Erythroblast (primary cell): ENCODE results near the gene CD300LD.

ENCODE experiments used
- GATA1 ChIP-seq: IDR thresholded peaks from 2 replicates; pipeline ENCODE4 v1.6.1; 2011; ENCODE audit warnings: low read depth, mild to moderate bottlenecking, control low read depth, low read length, moderate library complexity
- POLR2A ChIP-seq: IDR thresholded peaks from 2 replicates; pipeline ENCODE4 v1.6.1; 2011; ENCODE audit warnings: mild to moderate bottlenecking, low read length

DNA sequence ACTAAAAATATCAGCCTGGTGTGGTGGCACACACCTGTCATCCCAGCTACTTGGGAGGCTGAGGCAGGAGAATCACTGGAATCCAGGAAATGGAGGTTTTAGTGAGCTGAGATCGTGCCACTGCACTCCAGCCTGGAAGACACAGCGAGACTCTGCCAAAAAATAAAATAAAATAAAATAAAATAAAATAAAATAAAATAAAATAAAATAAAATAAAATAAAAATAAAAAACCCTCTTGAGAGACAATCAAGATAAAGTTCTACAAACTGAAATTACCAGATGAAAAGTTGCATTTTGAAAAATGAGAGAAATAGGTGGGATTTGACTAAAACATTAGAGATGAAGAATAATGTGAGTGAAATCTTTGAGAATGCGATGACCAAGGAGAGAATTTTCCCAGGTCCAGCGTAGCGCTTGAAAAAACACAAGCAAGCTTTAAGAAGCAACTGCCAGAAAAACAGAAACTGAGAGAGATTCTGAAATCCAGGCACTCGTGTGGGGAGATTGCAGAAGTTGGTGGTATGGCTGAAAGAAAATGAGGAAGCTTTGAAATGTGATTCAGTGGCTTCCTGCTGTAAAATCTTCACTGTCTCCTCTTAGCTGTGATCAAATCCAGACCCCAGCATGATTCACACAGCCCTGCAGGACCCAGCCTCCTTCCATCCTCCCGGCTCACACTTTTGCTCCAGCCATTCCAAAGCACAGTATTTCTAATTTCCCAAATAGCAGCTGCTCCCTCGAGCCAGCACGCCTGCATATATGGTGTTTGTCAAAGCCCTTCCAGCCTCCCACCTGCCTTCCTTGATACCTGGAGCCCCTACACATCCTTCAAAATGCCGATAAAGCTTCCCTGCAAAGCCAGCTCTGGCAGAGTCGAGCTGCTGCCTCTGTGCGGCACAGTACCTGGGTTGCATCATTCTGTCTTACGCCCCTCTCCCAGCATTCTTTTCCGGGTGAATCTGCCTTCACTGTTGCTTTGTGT lies 39.7 kb upstream of the CD300LD start:
- TF ChIP-seq POLR2A = no peak
- TF ChIP-seq GATA1 = no peak
